Activated B cell treated with CpG ODN at 0.5 μM for 24 hours (primary cell): Measurements from ENCODE around the gene ISM1. TPM values are rescaled to one million over a fixed set of nuclear protein-coding genes. Genes with fewer than 3 reads are reported as not detected.

Experiments
- ATAC-seq: fragments of 200-7000 bp; cut with Tn5 transposase; one replicate; pipeline ENCODE4 v1.10.0; 2021; ENCODE audit warnings: low read depth, mild to moderate bottlenecking, moderate library complexity
- CTCF ChIA-PET: fragments of 350-600 bp; sonication (Branson Sonifier 250); formaldehyde crosslinking; loops from one replicate; lab custom pipeline; 2021; ENCODE audit warnings: antibody characterized with exemption; lab: Charles Lee
- POLR2A ChIA-PET: fragments of 350-600 bp; sonication (Branson Sonifier 250); formaldehyde crosslinking; loops from one replicate; lab custom pipeline; 2021; ENCODE audit warnings: antibody characterized with exemption; lab: Charles Lee
- DNase-seq: peaks from one replicate; pipeline ENCODE4 v3.0.0; 2022
- H3K27ac Mint-ChIP-seq: one replicate; pipeline ENCODE4 v1.8.0; 2020; ENCODE audit warnings: mixed read lengths
- H3K27me3 Mint-ChIP-seq: one replicate; pipeline ENCODE4 v1.8.0; 2021; ENCODE audit warnings: mixed read lengths
- H3K36me3 Mint-ChIP-seq: one replicate; pipeline ENCODE4 v1.8.0; 2021; ENCODE audit warnings: low read depth, mixed read lengths
- H3K4me1 Mint-ChIP-seq: one replicate; pipeline ENCODE4 v1.8.0; 2021; ENCODE audit warnings: mixed read lengths
- H3K4me3 Mint-ChIP-seq: one replicate; pipeline ENCODE4 v1.8.0; 2020; ENCODE audit warnings: mild to moderate bottlenecking, mixed read lengths
- H3K9me3 Mint-ChIP-seq: one replicate; pipeline ENCODE4 v1.8.0; 2020; ENCODE audit warnings: mixed read lengths
- CTCF ChIP-seq: fragments of 200-600 bp; IDR thresholded peaks from one replicate; pipeline ENCODE4 v1.8.0; 2022; ENCODE audit warnings: antibody characterized with exemption, mild to moderate bottlenecking
- intact Hi-C: fragments of 100-400 bp; cut with micrococcal nuclease; formaldehyde crosslinking; loops from one replicate; pipeline ENCODE4 v1.15.1; 2024
- total RNA-seq: library from RNA; stranded (reverse); gene quantifications from 2 replicates; pipeline ENCODE4 v1.2.3, GENCODE V29; 2022

ISM1 gene
- total RNA-seq, 1 donor from 2014 or later: not detected

- DNase-seq (no peak), ATAC-seq (no peak)
- ChIA-PET POLR2A (no interaction called here), CTCF (no interaction called here)
- no peak for TF ChIP-seq CTCF
- H3K9me3 Mint-ChIP-seq: no peaks in the 10 kb centered on the region
- H3K4me3 Mint-ChIP-seq: no peak overlapping the region
- no peak overlapping the region for H3K27ac Mint-ChIP-seq
- H3K36me3 Mint-ChIP-seq: no peaks in the 10 kb centered on the region
- H3K4me1 Mint-ChIP-seq: no peaks in the 10 kb centered on the region
- intact Hi-C loops: no loop called here
- H3K27me3 Mint-ChIP-seq: peaks cover 15% of the 10 kb centered on the region
Measured at GRCh38 chr20:13211956-13212618, 9.0 kb upstream of the ISM1 start.

GRCh38 chr20:13212750-13213149 is 8.3 kb upstream of the ISM1 start:
- H3K27me3 Mint-ChIP-seq: peaks cover 20% of the 10 kb centered on the region

GRCh38 chr20:13213335-13213734 is 7.7 kb upstream of the ISM1 start:
- intact Hi-C loops: no loop called here
- H3K36me3 Mint-ChIP-seq: no peaks in the 10 kb centered on the region
- no peaks in the 10 kb centered on the region for H3K4me1 Mint-ChIP-seq
- ATAC-seq: no peak
- no peak for TF ChIP-seq CTCF
- peaks cover 26% of the 10 kb centered on the region for H3K27me3 Mint-ChIP-seq
- no peak overlapping the region for H3K27ac Mint-ChIP-seq
- no peak overlapping the region for H3K4me3 Mint-ChIP-seq
- ChIA-PET POLR2A (no interaction called here), CTCF (no interaction called here)
- no peaks in the 10 kb centered on the region for H3K9me3 Mint-ChIP-seq
- no peak for DNase-seq

More at GRCh38 chr20:13212750-13213149, 8.3 kb upstream of the ISM1 start:
- POLR2A ChIA-PET: no interaction called here
- ATAC-seq: no peak
- intact Hi-C loops: no loop called here
- Mint-ChIP-seq H3K27ac (no peak overlapping the region), H3K4me3 (no peak overlapping the region), H3K36me3 (no peaks in the 10 kb centered on the region), H3K9me3 (no peaks in the 10 kb centered on the region), H3K4me1 (no peaks in the 10 kb centered on the region)
- CTCF ChIA-PET: no interaction called here
- no peak for DNase-seq
- TF ChIP-seq CTCF: no peak

- ATAC-seq (no peak), DNase-seq (no peak)
- intact Hi-C loops: no loop called here
- ChIA-PET POLR2A (no interaction called here), CTCF (no interaction called here)
- no peaks in the 10 kb centered on the region for H3K9me3 Mint-ChIP-seq
- no peak overlapping the region for H3K27ac Mint-ChIP-seq
- TF ChIP-seq CTCF: no peak
- peaks cover 8% of the 10 kb centered on the region for H3K4me1 Mint-ChIP-seq
- peaks cover 45% of the 10 kb centered on the region for H3K27me3 Mint-ChIP-seq
- H3K36me3 Mint-ChIP-seq: no peaks in the 10 kb centered on the region
- H3K4me3 Mint-ChIP-seq: no peak overlapping the region
Measured at GRCh38 chr20:13216533-13216932, 4.5 kb upstream of the ISM1 start.

GRCh38 chr20:13219327-13220193 is 1.5 kb upstream of the ISM1 start:
- Mint-ChIP-seq H3K4me3 (no peak overlapping the region), H3K4me1 (peaks cover 12% of the 10 kb centered on the region), H3K9me3 (no peaks in the 10 kb centered on the region), H3K27me3 (peaks cover 59% of the 10 kb centered on the region), H3K36me3 (no peaks in the 10 kb centered on the region), H3K27ac (no peak overlapping the region)
- TF ChIP-seq CTCF: no peak
- DNase-seq: no peak
- no peak for ATAC-seq
- intact Hi-C loops: no loop called here
- ChIA-PET POLR2A (no interaction called here), CTCF (no interaction called here)
